ENCODE measurements around the gene ASMTL.
"Not testable (repeated sequence)": the region's sequence is repeated elsewhere in the genome, so short reads cannot be mapped to it uniquely, and the experiment has no call there.

The ASMTL gene, protein sequence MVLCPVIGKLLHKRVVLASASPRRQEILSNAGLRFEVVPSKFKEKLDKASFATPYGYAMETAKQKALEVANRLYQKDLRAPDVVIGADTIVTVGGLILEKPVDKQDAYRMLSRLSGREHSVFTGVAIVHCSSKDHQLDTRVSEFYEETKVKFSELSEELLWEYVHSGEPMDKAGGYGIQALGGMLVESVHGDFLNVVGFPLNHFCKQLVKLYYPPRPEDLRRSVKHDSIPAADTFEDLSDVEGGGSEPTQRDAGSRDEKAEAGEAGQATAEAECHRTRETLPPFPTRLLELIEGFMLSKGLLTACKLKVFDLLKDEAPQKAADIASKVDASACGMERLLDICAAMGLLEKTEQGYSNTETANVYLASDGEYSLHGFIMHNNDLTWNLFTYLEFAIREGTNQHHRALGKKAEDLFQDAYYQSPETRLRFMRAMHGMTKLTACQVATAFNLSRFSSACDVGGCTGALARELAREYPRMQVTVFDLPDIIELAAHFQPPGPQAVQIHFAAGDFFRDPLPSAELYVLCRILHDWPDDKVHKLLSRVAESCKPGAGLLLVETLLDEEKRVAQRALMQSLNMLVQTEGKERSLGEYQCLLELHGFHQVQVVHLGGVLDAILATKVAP

DNA sequence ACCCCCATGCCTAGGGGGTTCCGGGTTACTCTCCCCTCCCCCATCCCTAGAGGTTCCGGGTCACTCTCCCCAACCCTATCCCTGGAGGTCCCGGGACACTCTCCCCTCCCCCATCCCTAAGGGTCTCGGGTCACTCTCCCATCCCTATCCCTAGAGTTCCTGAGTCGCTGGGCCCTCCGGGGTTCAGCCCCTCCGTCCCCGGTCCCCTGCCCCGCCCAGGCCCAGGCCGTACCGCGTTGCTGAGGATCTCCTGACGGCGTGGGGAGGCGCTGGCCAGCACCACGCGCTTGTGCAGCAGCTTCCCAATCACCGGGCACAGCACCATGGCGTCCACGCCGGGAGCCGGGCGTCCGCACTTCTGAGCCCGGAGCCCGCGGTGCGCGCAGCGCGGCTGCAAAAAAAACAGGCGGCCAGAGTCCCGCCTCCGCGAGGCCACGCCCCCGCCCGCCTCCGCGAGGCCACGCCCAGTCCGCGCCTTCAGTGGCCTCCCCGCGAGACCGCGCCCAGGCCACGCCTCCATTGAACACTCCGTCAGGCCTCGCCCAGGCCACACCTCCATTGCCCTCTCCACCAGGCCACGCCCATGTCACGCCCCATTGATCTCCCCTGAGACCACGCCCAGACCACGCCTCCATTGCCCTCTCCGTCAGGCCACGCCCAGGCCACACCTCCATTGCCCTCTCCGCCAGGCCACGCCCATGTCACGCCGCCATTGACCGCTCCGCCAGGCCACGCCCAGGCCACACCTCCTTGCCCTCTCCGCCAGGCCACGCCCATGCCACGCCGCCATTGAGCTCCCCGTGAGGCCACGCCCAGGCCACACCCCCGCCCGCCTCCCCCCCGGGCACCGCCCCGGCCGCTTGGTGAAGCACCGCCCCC is at the start of gene ASMTL:
Gene ASMTL (minus strand): TSS at position 394 of the 879 bp plus-strand sequence. CDS start 69 bp downstream, at position 325.
- DNase-seq (ENCODE audit: low spot score), result peak; percentile 98

DNA sequence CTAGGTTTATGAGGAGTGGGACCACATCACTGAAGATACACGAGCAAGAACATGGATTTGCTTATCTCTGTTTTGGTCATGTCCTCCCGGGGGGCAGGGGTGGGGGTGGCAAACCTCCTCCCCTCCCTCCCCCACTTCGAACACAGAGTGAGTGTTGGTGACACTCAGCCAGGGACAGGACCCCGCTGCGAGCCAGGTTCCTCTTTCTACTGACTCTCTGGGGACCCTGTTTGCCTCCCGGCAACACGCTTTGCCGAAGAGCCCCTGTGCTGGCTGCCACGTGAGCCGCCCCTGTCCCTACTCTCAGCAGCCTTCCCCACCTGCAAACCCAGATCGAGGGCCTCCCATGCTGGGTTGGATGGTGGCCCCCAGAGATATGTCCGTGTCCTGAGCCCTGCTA is 49.5 kb upstream of the ASMTL start:
- DNase-seq (ENCODE audit: low spot score), result no peak

DNA sequence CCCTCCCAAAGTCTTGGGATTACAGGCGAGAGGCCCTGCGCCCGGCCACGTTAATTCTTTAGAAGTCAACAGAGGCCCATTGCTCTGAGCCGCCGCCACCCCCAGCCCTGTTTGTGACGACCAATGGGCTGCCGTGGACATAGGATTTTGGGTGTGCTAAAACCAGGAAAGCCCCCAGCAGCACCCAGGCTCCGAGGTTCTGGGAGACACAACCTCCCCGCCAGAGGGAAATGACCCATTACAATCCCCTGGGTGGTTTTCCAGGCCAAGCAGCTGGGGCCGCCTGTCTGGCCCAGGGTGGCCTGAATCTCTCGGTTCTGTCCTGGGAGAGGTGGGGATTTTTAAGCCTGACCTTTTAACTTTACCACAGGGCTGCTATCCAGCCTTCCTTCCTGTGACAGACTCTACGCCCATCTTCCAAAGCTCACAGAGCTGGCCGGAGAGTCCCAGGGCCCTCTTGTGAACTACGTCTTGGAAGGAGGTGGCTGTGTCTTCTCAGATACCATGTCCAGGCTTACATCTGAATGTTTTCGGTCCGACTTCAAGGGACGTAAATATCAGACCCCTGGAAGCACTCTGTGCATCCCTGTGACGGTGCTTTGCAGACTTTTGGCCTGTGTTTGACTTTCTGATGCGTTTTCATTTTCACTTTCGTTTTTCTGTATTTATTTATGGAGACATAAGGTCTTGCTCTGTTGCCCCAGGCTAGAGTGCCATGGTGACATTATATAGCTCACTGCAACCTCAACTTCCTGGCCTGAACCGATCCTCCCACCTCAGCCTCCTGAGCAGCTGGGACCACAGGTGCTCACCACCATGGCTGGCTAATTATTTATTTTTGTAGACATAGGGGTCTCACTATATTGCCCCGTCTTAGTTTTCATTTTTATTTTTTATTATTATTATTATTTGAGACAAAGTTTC is 48.3 kb upstream of the ASMTL start:
- no peak for DNase-seq (ENCODE audit: low spot score)

DNA sequence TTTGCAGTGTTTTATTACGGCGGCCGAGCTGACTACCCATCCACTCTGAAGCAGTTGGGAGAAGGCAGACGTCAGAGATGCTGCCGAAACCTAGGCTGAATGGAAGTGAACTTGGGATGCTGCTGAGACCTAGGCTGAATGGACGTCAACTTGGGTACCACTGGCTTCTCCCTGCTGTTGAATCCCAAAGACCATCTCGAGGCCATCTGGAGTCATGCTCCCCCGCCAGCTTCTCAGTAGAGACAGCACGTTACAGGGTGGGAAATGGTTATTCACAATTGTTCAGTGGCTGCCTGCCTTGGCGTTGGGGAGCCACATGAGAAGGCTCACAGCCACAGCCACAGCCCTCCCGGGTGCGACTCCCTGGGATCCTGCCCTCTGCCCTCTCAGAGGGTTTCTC is 43.4 kb upstream of the ASMTL start:
- DNase-seq (ENCODE audit: low spot score), result no peak

DNA sequence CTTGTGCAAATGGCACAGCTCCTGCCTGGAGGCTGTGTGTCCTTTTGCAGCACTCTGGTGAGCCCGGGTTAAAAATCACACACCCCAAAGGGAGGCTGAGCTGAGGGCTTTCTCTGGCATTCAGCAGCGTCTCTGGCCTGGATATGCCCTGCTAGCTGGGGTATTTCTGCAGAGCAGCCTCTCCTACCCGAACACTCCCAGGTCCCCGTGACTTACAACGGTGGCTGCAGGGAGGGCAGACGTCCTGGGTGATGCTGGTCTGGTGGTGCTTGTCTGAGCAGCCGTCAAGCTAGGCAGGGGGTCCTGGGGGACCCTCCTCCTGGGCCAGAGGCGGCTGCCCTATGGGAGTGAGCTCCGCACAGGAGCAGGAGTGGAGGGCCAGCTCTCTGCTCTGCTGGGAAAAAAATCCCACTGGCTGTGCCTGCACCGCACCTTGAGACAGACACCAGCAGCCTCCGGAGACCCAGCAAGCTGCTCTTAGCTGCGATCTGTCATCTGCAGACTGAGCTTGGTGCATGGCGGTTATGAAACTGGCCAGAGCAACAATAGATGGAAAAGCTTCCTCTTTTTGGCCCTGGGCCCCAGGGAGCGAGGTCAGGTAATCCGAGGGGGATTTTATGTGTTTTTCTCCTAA is 41.3 kb upstream of the ASMTL start:
- DNase-seq (ENCODE audit: low spot score), result no peak

DNA sequence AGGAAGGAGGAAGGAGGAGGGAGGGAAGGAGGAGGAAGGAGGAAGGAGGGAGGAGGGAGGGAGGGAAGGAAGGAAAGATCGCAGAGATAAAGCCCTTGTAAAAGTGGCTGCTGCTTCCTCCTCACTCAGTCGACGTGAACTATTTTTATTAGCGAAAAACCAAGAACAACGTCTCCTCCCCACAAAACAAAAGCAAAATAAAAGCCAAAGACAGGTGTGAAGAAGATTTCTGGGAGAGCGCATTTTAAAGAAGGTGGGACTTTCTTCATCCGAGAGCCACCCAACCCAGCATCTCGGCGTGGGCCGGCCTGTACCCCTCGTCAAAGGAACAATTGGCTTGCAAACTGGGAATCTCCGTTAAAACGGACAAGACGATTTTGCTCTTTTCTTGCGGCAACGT is 40.7 kb upstream of the ASMTL start:
- no peak for DNase-seq (ENCODE audit: low spot score)

DNA sequence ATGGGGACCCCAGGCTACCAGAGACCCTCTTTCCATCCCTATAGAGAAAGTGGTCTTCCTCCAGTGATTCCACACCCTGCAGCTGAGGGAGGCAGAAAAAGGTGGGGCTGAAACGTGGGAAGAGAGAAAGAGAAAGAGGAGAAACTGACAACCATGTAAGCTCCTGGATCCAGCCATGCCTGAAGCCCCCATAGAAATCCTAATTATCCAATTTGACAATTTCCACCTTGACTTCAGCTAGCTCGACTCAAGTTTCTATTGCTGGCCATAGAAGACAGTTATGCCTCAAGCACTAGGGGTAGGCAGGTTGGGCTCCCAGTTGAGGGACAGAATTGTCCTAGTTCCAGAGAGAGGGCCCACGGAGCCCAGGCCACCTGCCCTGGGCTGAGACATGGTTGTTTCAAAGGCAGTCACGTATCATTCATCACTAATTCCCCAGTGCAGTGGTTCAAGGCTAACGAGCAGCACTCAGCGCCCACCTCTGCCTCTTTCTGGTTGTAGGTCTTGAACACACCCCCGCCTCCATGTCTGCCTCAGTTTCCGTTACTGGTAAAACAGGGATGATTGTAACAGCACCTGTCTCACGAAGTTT is 39.8 kb upstream of the ASMTL start:
- no peak for DNase-seq (ENCODE audit: low spot score)

DNA sequence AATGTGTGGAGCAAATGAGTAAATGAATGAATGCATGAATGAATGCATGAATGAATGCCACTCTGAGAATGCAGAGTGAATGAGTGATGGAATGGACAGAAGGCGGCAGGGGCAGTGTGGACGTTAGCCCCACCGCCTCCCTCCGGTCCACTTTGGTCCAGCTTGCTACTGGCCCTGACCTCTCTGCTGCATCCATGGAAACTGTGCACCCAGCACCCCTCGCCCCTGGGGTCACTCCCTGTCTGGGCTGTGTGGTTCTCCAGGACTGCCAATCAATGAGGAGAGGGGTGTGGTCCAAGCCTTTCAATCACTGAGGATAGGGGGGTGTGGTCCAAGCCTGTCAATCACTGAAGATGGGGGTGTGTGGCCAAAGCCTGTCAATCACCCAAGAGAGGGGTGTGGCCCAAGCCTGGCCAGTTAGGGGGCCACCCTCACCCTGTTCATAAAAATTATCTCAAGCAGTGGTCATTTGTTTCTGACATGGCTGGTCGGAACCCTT is 39.2 kb upstream of the ASMTL start:
- DNase-seq (ENCODE audit: low spot score), result no peak

DNA sequence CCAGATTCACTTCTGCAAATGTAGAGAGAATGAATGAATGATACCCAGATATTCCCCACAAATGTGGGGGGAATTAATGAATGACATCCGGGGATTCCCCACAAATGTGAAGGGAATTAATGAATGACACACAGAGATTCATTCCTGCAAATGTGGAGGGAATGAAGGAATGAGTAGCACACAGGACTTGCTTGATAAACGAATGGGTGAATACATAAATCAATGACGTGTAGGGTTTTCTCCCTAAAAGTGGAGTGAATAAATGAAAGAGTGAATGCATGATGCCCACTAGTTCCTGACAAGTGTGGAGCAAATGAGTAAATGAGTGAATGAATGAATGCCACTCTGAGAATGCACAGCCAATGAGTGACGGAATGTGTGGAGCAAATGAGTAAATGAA is 38.5 kb upstream of the ASMTL start:
- DNase-seq (ENCODE audit: low spot score), result not testable (repeated sequence)

DNA sequence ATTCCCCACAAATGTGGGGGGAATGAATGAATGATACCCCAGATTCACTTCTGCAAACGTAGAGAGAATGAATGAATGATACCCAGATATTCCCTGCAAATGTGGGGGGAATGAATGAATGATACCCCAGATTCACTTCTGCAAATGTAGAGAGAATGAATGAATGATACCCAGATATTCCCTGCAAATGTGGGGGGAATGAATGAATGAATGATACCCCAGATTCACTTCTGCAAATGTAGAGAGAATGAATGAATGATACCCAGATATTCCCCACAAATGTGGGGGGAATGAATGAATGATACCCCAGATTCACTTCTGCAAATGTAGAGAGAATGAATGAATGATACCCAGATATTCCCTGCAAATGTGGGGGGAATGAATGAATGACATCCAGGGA is 38.0 kb upstream of the ASMTL start:
- DNase-seq (ENCODE audit: low spot score), result not testable (repeated sequence)

DNA sequence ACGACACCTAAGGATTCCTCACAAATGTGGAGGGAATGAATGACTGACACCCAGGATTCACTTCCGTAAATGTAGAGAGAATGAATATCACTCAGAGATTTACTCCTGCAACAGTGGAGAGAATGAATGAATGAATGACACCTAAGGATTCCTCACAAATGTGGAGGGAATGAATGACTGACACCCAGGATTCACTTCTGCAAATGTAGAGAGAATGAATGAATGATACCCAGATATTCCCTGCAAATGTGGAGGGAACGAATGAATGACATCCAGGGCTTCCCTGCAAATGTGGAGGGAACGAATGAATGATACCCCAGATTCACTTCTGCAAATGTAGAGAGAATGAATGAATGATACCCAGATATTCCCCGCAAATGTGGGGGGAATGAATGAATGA is 36.6 kb upstream of the ASMTL start:
- not testable (repeated sequence) for DNase-seq (ENCODE audit: low spot score)

DNA sequence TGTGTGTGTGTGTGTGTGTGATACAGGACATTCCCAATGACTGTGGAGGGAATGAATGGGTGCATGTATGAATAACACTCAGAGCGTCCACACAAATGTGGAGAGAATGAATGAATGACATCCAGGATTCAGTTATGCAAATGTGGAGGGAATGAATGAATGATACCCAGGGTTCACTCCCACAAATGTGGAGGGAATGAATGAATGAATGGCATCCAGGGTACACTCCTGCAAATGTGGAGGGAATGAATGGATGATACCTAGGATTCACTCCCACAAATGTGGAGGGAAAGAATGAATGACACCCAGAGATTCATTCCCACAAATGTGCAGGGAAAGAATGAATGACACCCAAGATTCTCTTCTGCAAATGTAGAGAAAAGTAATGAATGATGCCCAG is 36.0 kb upstream of the ASMTL start:
- DNase-seq (ENCODE audit: low spot score), result no peak

DNA sequence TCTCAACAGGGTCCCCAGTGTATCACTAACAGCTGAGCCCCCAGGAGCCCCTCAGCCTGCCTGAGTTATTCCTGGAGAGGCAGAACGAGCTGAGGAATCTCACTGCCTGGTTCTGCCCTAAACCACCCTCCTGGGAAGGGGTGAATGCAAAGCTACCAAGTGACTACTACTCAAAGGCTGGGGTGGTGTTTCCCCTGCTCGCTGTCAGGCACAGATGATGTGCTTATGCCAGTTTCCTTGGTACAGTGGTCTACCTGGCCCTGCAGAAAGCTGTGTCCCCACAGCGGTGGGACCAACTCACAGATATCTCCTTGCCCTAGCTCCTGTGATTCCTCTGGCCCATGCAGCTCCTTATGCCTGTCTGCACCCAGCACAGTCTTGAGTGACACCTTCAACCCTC is 35.4 kb upstream of the ASMTL start:
- no peak for DNase-seq (ENCODE audit: low spot score)

DNA sequence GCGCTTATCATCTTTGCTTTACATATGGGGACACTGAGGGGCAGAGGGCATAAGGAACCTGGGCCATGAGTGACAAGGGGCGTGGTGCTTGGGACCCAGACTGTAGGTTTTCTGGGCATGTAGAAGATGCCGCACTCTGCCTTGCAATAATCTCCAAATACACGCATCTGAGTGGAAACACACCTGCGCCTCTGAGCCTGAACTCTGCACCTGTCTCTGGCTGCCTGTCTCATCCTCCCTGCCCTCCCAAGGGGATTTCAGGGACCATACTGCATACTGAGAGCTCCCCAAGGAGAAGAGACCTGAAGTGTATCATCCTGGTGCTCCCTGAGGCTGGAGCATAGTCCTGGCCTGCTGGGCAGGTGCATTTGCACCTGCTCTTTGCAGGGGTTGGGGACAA is 34.7 kb upstream of the ASMTL start:
- no peak for DNase-seq (ENCODE audit: low spot score)

DNA sequence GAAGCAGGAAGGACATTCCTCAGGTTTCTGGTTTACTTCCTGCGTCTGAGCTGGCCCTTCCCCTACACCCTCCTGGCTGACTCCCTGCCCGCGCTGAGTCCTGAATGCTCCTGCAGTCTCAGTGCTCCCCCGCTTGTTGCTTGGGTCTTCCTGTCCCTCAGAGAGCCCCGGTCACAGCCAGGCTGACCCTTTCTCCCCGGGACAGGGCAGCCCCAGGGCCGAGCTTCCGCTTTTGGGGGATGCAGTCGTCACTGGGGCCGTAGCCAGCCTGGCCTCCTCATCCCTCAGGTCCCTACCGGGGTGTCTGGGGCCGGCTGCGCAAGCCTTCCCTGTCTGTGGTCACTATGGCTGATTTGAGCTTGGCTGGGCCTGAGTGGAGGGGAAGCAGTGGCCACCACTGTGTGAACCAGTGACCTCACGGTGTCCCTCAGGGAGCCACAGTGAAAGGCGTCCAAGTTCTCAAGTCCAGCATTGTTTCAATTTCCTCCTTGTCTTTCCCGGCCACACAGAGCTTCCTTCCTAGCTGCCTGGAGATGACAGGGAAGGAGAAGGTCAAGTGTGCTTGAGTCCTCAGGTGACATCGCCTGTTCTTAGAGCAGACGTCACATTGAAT is 34.1 kb upstream of the ASMTL start:
- DNase-seq (ENCODE audit: low spot score), result no peak

DNA sequence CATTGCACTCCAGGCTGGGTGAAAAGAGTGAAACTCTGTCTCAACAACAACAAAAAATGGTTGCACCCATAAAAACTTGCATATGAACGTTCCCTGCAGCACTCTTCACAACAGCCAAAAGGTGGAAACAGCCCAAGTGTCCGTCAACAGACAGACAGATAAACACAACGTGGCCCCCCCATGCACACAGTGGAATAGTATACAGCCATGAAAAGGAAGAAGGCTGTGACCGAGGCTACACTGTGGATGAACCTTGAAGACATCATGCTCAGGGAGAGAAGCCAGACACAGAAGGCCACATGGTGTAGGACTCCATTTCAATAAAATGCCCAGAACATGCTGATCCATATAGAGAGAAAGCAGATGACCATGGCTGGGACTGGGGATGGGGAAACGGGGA is 33.5 kb upstream of the ASMTL start:
- no peak for DNase-seq (ENCODE audit: low spot score)

DNA sequence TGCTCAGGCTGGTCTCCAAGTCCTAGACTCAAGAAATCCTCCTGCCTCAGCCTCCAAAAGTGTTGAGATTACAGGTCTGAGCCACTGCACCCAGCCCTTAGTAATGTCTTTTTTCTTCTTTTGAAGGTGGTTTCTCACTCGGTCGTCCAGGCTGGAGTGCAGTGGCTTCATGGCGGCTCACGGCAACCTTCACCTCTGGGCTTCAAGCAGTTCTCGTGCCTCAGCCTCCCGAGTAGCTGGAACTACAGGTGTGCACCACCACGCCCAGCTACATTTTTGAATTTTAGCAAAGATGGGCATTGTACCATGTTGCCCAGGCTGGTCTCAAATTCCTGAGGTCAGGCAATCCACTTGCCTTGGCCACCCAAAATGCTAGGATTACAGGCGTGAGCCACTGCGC is 32.3 kb upstream of the ASMTL start:
- DNase-seq (ENCODE audit: low spot score), result no peak

DNA sequence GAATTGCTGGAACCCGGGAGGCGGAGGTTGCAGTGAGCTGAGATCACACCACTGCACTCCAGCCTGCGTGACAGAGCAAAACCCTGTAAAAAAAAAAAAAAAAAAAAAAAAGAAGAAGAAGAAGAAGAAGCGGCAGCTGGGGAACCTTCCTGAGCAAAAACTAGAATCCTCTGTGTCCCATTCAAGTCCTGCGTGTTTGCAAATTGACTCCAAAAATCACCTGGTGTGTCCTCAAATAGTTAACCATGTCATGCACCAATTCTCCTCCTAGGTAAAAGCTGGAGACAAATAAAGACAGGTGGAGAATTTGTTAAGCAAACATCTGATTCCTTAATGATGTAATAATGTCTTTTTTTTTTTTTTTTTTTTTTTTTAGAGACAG is 31.9 kb upstream of the ASMTL start:
- no peak for DNase-seq (ENCODE audit: low spot score)

DNA sequence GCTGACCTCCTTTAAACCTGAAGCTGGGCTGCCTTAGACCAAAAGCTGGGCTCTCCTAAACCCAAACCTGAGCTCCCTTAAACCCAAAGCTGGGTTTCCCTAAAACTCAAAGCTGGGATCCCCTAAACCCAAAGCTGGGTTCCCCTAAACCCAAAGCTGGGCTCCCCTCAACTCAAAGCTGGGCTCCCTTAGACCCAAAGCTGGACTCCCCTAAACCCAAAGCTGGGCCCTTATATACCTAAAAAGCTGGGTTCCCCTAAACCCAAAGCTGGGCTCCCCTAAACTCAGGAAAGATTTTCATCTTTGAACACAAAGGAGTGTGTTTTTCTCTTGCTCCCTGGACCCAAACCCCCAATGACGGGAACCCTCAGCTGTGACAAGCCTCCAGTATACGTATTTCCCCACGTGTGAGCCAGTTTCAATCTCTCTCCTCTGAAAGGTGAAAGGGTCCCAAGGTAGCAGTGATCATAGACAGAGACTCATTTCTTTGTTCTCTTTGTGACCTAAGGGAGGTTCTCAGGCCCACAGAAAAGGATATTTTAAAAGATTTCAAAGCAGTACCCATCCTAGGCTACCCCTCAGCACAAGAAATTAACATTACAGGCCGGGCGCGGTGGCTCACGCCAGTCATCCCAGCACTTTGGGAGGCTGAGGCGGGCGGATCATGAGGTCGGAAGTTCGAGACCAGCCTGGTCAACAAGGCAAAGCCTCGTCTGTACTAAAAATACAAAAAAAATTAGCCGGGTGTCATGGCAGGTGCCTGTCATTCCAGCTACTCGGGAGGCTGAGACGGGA is 31.3 kb upstream of the ASMTL start:
- no peak for DNase-seq (ENCODE audit: low spot score)
